Dermis microvascular lymphatic vessel endothelial cell (primary cell): ENCODE measurements around the gene SH2D3C. TPM values are rescaled to one million over a fixed set of nuclear protein-coding genes. Genes with fewer than 3 reads are reported as not detected.
"Not testable (repeated sequence)": the region's sequence is repeated elsewhere in the genome, so short reads cannot be mapped to it uniquely, and the experiment has no call there.

Source experiments
- DNase-seq, 2 donors: peaks; one replicate each; pipeline versions ENCODE4 v3.0.0 to v3.0.0-alpha.2; 2010; ENCODE audit warnings: low read depth in 2 of 2
- total RNA-seq: library from RNA; depleted of rRNA; stranded (reverse); fragments of >200 nt; gene quantifications from 2 replicates; pipeline ENCODE4 v1.2.1, GENCODE V29; 2014

The SH2D3C gene
- total RNA-seq, 1 donor from 2014 or later = 61.5 TPM

DNA sequence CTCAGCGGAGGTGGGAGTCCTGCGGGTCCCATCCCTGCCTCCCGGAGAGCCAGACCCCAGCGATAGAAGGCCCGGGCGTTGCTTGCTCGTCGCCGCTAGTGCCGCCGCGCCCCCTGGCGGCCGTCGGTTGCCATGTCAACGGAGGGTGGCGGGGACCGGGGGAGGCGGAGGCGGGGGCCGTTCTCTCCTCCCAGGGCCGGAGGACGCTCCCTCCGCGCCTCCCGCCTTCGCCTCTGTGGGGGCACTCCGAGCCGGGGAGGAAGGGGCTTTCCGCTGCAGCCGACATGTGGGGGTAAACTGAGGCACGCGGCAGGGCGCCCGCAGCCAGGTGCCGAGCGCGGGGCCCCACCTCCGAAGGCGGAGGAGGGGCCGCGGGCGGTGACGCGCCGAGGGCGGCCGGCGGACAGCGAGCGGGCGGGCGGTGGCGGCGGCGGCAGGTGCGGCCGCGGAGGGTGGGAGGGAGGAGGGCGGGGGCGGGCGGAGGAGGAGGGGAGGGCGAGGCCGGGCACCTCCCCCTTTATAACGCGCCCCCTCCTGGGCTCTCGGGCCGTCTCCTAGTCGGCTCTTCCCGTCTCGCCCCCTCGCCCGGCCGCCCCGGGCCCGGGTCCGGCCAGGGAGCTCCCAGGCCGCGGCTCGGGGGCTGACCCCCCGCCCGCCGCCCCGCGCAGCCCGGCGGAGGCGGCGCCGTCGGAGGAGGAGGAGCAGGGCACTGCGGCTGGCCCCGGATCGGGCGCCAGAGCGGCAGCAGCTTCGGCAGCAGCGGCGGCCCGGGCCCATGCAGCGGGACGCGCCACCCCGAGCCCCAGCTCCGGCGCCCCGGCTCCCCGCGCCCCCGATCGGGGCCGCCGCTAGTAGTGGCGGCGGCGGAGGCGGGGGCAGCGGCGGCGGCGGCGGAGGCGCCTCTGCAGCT, 6.8 kb upstream of the SH2D3C start:
- DNase-seq = peak; percentile 62 to 86

DNA sequence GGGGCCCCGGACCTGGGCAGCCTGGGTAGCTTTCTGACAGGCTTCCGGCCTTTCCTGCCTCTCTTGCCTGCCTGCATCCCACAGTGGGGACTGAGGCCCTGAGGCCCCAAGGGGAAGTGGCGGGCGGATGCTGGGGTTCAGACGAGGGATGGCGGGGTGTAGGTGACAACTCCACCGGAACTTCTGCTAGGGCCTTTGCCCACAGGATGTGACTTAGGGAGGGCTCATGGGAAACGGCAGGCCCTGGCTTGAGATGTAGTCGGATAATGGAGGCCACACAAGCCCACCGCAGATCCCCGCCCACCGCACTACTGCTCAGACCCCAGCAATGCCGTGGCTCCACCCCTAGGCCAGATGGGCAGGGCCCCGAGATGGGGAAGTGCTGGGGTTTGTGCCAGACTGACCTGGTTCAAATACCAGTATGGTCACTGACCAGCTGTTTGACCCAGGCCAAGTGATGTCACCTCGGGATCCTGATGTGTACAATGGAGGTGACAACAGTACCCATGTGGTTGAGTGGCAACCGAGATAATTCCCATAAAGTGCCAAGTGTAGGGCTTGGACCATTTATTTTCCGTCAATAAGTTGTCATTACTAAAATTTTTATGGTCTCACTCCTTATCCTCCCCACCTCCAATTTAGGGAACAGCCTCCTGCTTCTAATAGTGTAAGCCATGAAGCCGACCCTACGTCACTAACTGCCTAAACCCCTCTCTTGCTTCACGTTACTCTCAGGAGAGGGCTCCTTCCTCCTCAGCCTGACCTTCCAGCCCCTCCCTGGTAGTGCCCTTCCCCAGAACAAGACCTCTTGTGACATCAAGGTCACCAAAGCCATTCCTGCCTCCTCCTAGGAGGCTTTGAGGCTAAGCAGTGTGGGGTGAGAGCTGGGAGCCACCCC, 4.9 kb upstream of the SH2D3C start:
- DNase-seq = peak; percentile 59 to 84

DNA sequence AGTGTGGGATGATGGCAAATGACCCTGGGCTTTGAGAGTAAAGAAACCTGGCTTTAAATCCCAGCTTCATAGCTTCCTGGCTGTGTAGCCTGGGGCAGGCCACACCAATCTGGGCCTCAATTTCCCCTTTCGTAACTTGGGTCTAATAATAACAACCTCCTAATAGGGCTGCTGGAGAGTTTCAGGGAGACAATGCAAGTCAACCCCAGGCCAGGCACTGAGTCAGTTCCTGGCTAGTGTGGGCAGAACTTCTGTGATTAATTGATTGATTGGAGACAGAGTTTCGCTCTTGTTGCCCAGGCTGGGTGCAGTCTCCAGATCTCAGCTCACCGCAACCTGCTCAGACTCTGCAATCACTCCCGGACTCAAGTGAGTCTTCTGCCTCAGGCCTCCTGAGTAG, 3.3 kb upstream of the SH2D3C start:
- DNase-seq = peak in 1 of 2 donors; percentile 49

DNA sequence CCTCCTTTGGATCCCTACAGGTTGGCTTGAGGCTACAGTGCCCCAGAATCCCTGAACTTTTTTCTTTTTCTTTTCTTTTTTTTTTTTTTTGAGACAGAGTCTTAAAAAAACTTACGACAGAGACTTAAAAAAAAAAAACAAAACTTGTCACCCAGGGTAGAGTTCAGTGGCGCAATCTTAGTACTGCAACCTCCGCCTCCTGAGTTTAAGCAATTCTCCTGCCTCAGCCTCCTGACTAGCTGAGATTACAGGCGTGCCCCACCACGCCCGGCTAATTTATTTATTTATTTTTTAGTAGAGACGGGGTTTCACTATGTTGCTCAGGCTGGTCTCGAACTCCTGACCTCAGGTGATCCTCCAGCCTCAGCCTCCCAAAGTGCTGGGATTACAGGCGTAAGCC, 2.4 kb upstream of the SH2D3C start:
- not testable (repeated sequence) for DNase-seq

DNA sequence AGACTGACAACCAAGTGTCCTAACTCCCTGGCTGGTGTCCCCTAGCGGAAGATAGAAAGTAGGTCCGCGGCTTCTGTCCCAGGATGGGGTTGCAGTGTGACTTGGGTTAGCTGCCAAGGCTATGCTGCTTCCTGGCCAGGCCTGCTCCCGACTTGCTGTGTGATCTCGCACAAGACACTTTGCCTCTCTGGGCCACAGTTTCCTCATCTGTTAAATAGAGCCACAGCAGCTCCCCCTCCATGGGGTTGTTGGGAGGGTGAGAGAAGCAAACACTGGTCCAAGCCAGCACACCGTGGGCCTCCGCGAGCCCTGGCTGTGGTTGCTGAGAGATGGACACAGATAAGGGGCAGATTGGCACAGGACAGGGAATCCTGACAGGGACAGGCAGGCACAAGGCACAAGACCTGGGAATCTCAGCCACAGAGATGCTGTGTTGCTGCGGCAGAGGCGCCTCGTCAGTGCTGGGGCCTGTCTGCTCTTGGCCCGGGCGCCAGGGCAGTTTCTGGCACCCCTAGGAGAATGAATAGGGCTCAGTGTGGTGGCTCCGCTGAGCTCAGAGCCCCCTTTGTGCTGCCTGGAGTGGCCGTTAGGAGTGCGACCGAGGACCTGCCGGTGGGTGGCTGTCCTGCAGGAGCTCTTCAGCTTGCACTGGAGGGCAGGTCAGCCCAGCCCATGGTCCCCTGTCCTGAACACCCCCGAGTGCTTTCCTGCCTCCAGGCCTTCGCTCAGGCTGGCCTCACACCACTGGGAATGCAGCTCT, 1.8 kb upstream of the SH2D3C start:
- DNase-seq = no peak

DNA sequence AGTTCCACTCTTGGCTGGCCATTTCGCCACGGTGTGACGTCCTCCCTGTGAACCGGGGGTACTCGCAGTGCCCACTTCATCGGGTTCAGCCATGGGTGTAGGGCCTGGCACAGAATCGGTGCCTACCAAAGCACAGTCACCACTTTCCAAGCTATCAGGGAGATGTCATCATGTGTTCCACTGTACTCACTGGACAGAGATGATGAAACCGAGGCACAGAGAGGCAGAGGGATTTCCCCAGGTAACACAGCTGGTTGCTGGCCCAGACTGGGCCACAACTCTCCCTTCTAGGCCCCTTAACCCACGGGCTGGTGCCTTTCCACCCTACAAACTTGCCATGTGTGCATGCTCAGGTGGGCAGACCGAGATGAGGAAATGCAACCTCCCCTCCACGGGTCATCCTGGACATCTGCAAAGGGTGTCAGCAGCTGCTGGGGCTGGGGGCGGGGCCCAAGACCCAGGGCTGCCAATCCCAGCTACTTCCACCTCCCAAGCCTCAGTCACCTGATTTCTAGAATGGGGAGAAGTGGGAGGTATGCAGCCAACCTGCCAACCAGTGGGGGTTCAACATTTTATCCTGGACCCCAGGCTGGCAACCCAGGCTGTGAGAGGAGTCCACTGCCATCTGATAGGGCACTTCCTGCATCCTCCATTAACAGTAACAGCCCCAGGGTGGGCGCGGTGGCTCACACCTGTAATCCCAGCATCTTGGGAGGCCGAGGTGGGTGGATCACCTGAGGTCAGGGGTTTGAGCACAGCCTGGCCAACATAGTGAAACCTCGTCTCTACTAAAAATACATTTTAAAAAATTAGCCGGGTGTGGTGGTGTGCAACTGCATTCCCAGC, 893 bp upstream of the SH2D3C start:
- no peak for DNase-seq

DNA sequence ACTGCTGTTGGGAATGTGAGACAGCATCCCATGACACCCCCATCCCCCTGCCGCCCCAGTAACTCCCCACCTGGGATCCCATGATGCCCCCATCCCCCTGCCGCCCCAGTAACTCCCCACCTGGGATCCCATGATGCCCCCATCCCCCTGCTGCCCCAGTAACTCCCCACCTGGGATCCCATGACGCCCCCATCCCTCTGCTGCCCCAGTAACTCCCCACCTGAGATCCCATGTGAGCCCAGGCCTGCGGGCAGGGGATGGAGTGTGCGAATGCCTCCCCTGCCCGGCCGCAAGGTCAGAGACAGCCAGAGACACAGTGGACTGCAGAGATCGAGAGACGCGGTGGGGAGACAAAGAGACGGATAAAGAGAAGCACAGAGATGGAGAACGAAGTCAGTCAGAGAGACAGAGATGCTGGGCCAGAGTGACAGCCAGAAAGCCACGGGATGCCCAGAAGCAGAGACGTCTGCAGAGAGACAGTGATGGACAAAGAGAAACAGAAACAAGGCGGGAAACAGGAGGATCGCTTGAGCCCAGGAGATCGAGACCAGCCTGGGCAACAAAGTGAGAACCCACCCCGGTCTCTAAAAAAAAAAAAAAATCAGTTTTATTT, 992 bp downstream of the SH2D3C start:
- no peak for DNase-seq

DNA sequence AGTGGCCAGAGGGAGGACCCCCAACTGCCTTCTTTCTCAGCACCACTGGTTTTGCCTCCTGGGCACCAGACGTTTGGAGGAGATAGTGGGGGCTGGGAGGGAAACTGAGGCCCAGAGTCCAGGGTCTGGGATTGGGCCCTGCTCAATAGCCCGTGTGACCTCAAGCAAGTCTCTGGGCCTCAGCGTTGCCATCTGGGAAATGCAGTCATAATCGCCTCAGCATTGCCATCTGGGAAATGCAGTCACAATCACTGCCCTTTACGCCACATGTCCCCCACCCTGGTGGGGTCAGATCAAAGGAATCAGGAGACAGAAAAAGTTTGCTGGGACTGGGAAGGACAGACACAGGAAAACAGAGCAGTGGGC, 1.6 kb downstream of the SH2D3C start:
- no peak for DNase-seq

DNA sequence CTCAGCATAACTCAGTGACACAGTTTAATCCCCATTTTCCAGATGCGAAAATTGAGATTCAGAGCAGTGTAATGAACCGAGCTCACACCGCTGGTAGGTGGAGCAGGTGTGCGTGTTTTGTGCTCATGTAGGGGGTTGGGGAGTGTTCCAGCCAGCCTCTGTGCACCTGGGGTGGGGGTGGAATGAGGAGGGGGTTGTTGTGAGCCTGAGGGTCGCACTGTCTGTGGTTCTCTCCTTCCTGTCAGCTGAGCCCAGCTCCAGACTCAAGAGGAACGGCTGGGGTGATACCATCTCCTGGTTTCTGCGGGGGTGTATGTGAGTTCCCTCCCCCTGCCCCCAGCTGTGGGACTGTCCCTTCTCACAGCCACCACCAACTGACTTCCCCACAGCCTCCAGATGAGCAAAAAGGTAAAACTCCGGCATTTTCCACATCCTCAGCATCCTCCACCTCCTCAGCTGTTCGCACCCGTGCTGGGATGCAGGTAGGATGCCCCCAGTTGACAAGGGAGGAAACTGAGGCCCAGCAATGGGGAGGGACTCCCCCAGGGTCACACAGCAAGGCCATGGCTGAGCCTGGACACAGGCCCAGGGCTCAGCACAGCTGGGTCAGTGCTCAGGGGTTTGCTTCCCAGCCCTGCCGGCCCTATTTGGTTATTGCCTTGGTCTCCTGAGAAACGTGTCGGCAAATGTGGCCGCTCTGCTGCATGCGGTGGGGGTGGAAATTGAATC, 2.1 kb downstream of the SH2D3C start:
- DNase-seq = no peak

DNA sequence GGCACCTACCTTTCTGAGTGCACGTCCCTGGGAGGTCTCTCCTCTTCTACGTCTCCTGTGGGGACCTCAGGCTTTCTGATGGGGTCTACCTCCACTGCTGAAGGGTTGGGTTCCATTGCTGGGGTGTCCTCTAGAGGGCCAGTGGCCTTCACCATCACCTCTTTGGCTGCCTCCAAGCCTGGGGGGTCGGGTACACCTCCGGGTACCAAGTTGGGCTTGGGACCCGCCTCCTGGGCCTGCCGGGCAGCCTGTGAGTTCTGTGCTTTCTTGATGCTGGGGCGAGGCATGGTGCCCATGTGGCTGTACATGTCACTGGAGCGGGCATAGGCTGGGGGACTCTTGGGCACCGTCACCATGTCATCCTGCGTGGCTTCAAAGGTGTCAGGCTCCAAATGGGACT, 4.5 kb downstream of the SH2D3C start:
- DNase-seq = no peak

DNA sequence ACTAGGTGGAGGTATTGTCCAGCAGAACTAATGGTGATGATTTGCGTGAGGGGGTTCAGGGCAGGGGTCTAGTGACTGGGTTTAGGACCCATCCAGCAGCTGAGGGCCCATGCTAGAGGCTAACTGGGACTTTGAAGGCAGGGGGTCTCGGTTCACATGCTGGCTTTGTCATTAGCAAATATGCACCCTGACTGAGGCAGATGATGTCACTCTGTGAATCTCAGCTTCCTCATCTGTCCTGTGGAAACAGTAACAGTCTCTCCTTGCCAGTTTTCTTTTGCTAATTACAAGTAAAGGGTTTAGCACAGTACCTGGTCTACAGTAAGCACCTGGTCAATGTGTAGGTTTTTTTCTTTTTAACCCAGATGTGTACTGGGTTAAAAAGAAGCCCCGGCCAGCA, 5.2 kb downstream of the SH2D3C start:
- DNase-seq = no peak

DNA sequence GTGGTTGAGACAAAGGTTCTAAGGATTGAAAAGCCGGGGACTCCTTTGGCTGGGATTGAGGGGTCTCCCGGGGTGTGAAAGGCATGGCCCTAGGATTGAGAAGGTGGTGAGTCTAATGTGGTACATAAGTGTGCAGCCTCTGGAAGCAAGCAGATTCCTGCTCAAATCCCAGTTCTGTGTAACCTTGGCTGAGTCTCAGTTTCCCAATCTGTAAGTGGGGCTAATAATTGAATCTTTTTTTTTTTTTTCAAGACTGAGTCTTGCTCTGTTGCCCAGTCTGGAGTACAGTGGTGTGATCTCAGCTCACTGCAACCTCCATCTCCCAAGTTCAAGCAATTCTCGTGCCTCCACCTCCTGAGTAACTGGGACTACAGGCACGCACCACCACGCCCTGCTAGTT, 5.9 kb downstream of the SH2D3C start:
- DNase-seq = no peak

DNA sequence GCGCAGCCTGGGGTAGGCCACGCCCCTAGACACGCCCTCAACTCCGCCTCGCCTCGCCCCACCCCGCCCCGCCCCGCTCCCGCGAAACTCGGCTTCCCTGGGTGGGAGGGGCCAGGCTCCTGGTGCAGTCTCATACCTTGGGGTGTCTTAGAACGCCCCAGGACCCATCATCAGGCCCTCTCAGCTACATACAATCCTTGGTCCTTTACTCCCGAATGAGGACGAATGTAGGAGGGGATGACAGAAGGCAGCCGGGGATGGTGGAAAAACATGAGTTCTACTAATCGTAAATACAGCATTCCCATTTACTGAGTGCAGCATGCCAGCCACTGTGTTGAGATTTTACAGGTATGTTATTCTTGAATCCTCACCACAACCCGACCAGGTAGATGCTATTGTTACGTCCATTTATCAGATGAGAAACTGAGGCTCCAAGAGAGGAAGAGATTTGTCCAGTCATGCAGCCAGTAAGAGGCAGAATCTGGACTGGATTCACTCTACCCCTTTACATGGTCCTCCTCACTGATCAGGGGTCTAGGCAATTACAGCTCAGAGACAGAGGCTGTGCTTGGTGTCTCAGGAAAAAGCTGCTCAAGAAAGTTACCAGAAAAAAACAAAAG, 6.8 kb downstream of the SH2D3C start:
- DNase-seq = no peak

DNA sequence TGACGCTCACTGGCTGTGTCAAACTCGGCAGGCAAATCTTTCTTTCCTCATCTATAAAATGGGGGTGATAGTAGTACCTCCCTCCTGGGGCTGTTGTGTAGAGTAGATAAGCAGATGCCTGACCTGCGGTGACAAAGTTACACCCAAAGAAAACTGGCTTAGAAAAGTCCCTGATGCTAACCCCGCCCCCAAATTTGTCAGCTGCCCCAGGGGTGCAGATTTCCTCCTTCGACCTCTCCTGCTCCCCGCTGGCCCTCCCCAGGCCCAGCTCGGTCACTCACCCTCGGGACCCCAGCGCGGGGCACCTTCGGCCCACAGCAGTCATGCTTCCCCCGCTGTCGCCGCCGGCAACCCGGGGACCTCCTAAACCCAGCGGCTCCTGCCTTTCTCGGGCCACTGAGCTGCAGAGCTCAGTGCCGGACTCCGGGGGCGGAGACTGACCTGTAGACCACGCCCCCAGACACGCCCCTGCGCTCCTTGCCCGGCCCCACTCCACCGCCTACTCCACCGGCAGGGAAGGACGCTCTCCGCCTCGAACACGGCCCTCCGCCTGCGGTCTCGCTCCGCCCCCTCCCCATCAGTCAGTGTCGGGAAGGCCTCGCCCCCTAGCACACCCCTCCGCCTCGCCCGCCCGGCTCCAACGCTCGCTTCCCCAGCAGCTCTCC, 7.4 kb downstream of the SH2D3C start:
- DNase-seq = peak; percentile 96 to 99

DNA sequence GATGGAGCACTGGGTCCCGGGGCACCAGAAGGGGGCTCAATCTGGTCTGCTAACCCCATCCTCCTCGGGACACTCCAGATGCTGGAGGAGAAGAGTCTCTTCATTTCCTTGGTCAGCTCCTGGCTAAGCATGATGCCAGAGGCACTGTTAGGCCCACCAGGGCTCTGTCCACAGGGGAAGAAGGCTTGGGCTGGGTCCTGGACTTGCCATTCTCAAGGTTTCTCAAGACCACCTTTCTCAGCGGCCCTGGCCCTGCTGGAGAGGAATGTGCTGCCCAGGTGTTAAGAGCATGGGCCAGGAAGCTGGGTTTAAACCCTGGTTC, 7.9 kb downstream of the SH2D3C start:
- no peak for DNase-seq

DNA sequence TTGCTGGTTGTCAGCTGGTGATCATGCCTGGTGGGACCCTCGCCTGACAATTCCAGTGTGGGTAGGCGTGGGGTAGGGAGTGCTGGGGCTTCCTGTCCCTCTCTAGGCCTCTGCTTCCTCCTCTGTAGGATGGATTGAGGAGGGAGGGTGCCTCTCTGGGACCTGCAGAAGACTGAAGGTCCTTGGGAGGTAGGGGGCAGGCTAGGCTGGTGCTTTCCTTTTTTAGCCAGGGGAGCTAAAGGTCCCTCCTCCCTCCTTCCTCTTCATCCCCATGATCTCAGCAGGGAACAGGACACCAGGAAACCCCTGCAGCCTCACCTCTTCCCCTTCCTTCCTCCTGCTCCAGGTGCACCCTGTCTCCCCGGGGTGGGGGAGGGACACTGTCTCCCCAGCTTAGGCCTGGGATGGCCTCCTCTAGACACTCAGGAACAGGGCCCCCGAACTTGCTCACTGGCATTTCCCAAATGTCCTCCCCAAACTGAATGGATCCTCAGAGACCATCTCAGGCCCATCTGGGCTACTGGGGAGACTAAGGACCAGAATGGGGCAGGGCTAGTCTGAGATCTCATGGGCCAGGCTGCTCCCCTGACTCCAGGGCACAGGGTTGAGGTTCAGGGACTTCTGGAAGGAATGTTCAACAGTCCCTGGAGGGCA, 8.4 kb downstream of the SH2D3C start:
- DNase-seq = peak; percentile 85 to 92

DNA sequence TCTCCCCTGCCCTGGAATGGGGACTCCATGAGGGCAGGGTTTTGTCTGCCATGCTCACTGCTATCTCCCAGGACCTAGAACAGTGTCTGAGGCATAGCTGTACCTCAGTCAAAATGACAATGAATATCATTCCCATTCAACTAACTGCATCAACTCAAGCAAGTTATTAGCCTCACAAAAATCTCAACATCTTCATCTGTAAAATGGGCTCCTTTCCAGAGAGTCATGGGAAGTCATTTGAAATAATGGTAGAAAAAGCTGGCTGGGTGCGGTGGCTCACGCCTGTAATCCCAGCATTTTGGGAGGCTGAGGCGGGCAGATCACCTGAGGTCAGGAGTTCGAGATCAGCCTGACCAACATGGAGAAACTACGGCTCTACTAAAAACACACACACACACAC, 9.4 kb downstream of the SH2D3C start:
- no peak for DNase-seq

DNA sequence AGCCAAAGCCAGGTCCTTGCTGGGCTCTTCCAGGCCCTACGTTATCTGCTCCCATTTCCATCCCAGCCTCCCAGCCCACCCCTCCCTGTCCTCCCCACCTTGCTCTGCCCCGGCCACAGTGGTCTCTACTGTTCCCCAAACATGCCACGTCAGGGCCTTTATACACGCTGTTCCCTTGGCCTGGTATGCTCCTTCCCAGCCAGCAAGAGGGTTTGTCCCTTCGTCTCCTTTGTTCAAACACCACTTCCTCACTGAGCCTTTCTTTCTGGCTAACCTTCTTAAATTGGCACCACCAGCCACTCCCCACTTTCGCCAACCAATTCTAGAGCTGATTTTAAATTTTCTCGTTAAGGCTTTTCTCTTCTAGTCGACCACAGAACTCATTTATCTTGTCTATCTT, 9.8 kb downstream of the SH2D3C start:
- peak in 1 of 2 donors; percentile 56 for DNase-seq
